GM12878 (cell line): ENCODE measurements around the gene CDKL2. TPM values are rescaled to one million over a fixed set of nuclear protein-coding genes. Genes with fewer than 3 reads are reported as not detected.

ENCODE experiments used
- ATAC-seq: fragments of 200-7000 bp; cut with Tn5 transposase; 3 replicates; pipeline ENCODE4 v1.9.1; 2020; ENCODE audit warnings: mild to moderate bottlenecking, moderate library complexity
- BruUV-seq: library from RNA; stranded (reverse); fragments of 400-500 nt; replicated peaks from 2 replicates; lab custom pipeline; 2021; lab: Mats Ljungman, UMichigan
- CTCF ChIA-PET: fragments of 300-600 bp; sonication (Branson Sonifier 250); formaldehyde crosslinking; extraction: SDS; loops from one replicate; lab custom pipeline; 2021; ENCODE audit warnings: inconsistent platforms; lab: Yijun Ruan, JAX
- POLR2A ChIA-PET: fragments of 350-600 bp; formaldehyde crosslinking; extraction: SDS; loops from one replicate; lab custom pipeline; 2021; ENCODE audit warnings: inconsistent platforms; lab: Charles Lee
- RAD21 ChIA-PET: fragments of 300-600 bp; sonication (Branson Sonifier 250); formaldehyde crosslinking; loops from one replicate; lab custom pipeline; 2023; ENCODE audit warnings: antibody characterized with exemption; ENCODE audit not compliant: unreplicated experiment; lab: Charles Lee
- SMC1A ChIA-PET: fragments of 300-600 bp; sonication (Branson Sonifier 250); formaldehyde crosslinking; loops from one replicate; lab custom pipeline; 2023; ENCODE audit not compliant: unreplicated experiment, uncharacterized antibody; lab: Charles Lee
- DNase-seq: peaks from one replicate; pipeline ENCODE4 v3.0.0-alpha.2; 2011; ENCODE audit warnings: low read depth, low spot score
- FAIRE-seq: peaks from 3 replicates; lab custom pipeline; 2011; peaks lifted over from hg19 to GRCh38; lab: Jason Lieb, UNC
- H2AFZ ChIP-seq: 2 replicates; pipeline ENCODE4 v1.6.0; 2011; ENCODE audit warnings: low read depth, low read length, control low read depth; ENCODE audit not compliant: control insufficient read depth
- H3K27ac ChIP-seq: 2 replicates; pipeline ENCODE4 v1.5.1; 2011; ENCODE audit warnings: control low read depth; ENCODE audit not compliant: control insufficient read depth, insufficient read depth
- H3K27me3 ChIP-seq, 2 experiments: replicated peaks in 1 of 2; 2 replicates each; pipeline versions ENCODE4 v1.6.0 to v1.6.1; 2011; ENCODE audit warnings: low read length in 1 of 2; ENCODE audit not compliant: control insufficient read depth in 2 of 2, insufficient read depth in 2 of 2
- H3K36me3 ChIP-seq, 2 experiments: 2 replicates each; pipeline ENCODE4 v1.5.1; 2011; ENCODE audit warnings: low read length in 1 of 2; ENCODE audit not compliant: control insufficient read depth in 2 of 2, insufficient read depth in 2 of 2
- H3K4me1 ChIP-seq: 2 replicates; pipeline ENCODE4 v1.6.1; 2011; ENCODE audit warnings: mild to moderate bottlenecking, low read length, moderate library complexity, mixed read lengths; ENCODE audit not compliant: control insufficient read depth, insufficient read depth
- H3K4me2 ChIP-seq: 2 replicates; pipeline ENCODE4 v1.6.0; 2011; ENCODE audit warnings: control low read depth; ENCODE audit not compliant: control insufficient read depth, insufficient read depth
- H3K4me3 ChIP-seq: fragments of 200-600 bp; sonication (generic); 2 replicates; pipeline ENCODE4 v1.5.1; 2016
- H3K79me2 ChIP-seq: 2 replicates; pipeline ENCODE4 v1.6.0; 2011; ENCODE audit warnings: low read length; ENCODE audit not compliant: control insufficient read depth, insufficient read depth
- H3K9ac ChIP-seq: 2 replicates; pipeline ENCODE4 v1.8.0; 2011; ENCODE audit warnings: low read length, control low read depth, mixed read lengths; ENCODE audit not compliant: control insufficient read depth, insufficient read depth
- H3K9me3 ChIP-seq: replicated peaks from 3 replicates; pipeline ENCODE4 v1.5.1; 2011; ENCODE audit warnings: mild to moderate bottlenecking, low read length; ENCODE audit not compliant: control insufficient read depth, insufficient read depth
- H4K20me1 ChIP-seq: 2 replicates; pipeline ENCODE4 v1.6.0; 2011; ENCODE audit not compliant: control insufficient read depth, insufficient read depth
- ATF2 ChIP-seq: IDR thresholded peaks from 2 replicates; pipeline ENCODE4 v1.6.1; 2012; ENCODE audit warnings: low read length, inconsistent platforms
- ATF7 ChIP-seq: fragments of 450-650 bp; IDR thresholded peaks from 2 replicates; pipeline ENCODE4 v1.6.1; 2016; ENCODE audit warnings: low read depth, mild to moderate bottlenecking
- CHD1 ChIP-seq: IDR thresholded peaks from 2 replicates; pipeline ENCODE4 v1.6.1; 2012; ENCODE audit warnings: low read depth, low read length, improper control_type of control experiment
- CHD4 ChIP-seq: fragments of 200-600 bp; sonication (generic); IDR thresholded peaks from 2 replicates; pipeline ENCODE4 v1.6.1; 2016; ENCODE audit warnings: mild to moderate bottlenecking
- EED ChIP-seq: sonication (generic); IDR thresholded peaks from 2 replicates; pipeline ENCODE4 v1.6.1; 2016; ENCODE audit warnings: antibody characterized with exemption, low read depth
- HCFC1 ChIP-seq: fragments of 150-350 bp; IDR thresholded peaks from 2 replicates; pipeline ENCODE4 v1.6.1; 2014; ENCODE audit warnings: low read length
- HDAC2 ChIP-seq: fragments of 200-600 bp; sonication (generic); IDR thresholded peaks from 2 replicates; pipeline ENCODE4 v1.6.1; 2017
- JUNB ChIP-seq: IDR thresholded peaks from 2 replicates; pipeline ENCODE4 v1.6.1; 2016; ENCODE audit warnings: antibody characterized with exemption, mild to moderate bottlenecking
- MXI1 ChIP-seq: fragments of 150-350 bp; IDR thresholded peaks from 2 replicates; pipeline ENCODE4 v1.6.1; 2011; ENCODE audit warnings: low read depth, mild to moderate bottlenecking, inconsistent platforms, low read length, improper control_type of control experiment
- NR2C2 ChIP-seq: IDR thresholded peaks from 2 replicates; pipeline ENCODE4 v1.6.1; 2011; ENCODE audit warnings: borderline replicate concordance, low read depth; ENCODE audit not compliant: control insufficient read depth, insufficient read length
- SMAD1 ChIP-seq: fragments of 450-650 bp; IDR thresholded peaks from 2 replicates; pipeline ENCODE4 v1.6.1; 2018; ENCODE audit warnings: mild to moderate bottlenecking, low read depth; ENCODE audit not compliant: partially characterized antibody
- TCF3 ChIP-seq: IDR thresholded peaks from 2 replicates; pipeline ENCODE4 v1.6.1; 2012; ENCODE audit warnings: low read depth, mild to moderate bottlenecking, low read length, borderline replicate concordance; ENCODE audit not compliant: insufficient read depth
- USF2 ChIP-seq: IDR thresholded peaks from 2 replicates; pipeline ENCODE4 v1.6.1; 2011; ENCODE audit warnings: low read depth, low read length, improper control_type of control experiment, borderline replicate concordance
- YBX1 ChIP-seq: fragments of 450-650 bp; IDR thresholded peaks from 2 replicates; pipeline ENCODE4 v1.6.1; 2016; ENCODE audit warnings: antibody characterized with exemption
- ZBTB4 ChIP-seq: fragments of 450-650 bp; formaldehyde crosslinking; IDR thresholded peaks from 2 replicates; pipeline ENCODE4 v1.4.0; 2022; ENCODE audit warnings: mild to moderate bottlenecking, moderate library complexity
- ZNF274 ChIP-seq: IDR thresholded peaks from one replicate; pipeline ENCODE4 v1.8.0; 2011; ENCODE audit not compliant: insufficient read length, insufficient read depth
- WGBS: methylation state at CpG from one replicate; pipeline ENCODE4 v1.1.6; 2016; ENCODE audit warnings: low lambda C conversion rate; ENCODE audit not compliant: insufficient replicate concordance, insufficient coverage; ENCODE audit errors: missing lambda C conversion rate; 5-methylcytosine and 5-hydroxymethylcytosine counted together
- in situ Hi-C: fragments of 300-500 bp; cut with MboI; formaldehyde crosslinking; loops from 9 replicates; pipeline ENCODE4 v1.14.3; 2018; ENCODE audit warnings: mixed read lengths
- intact Hi-C: fragments of 100-400 bp; cut with micrococcal nuclease; formaldehyde crosslinking; loops from one replicate; pipeline ENCODE4 v1.14.2; 2022; ENCODE audit not compliant: unreplicated experiment
- polyA plus RNA-seq, 11 experiments: library from polyadenylated mRNA; depleted of rRNA in 4 of 11; unstranded in 6 of 11; stranded (reverse) in 5 of 11; fragments of >200 nt; fragmentation: Nextera tagmentation in 4 of 11; fragmentation: Illumina TruSeq in 1 of 11; extraction: Ambion mirVana in 4 of 11; extraction: Trizol in 1 of 11; gene quantifications; 1 replicate in 1 of 11; 2 replicates in 10 of 11; pipeline versions ENCODE4 v1.2.1 to v1.2.3, GENCODE V29; 2011 to 2016; ENCODE audit warnings: inconsistent platforms in 2 of 11, missing spikeins in 2 of 11, low read depth in 1 of 11
- total RNA-seq, 4 experiments: library from RNA; depleted of rRNA in 3 of 4; stranded (reverse); fragments of >200 nt in 3 of 4; fragmentation: Illumina TruSeq in 1 of 4; extraction: Trizol in 1 of 4; gene quantifications; 2 replicates each; pipeline versions ENCODE4 v1.2.1 to v1.2.3, GENCODE V29; 2013 to 2021

Gene CDKL2
- total and polyA plus RNA-seq, 10 of the 15 experiments (the other 5 are each of a cell fraction or from before 2014, with no cell fraction given) = 0.05 to 0.24 (median 0.06) TPM; not detected in 7

- DNase-seq (no peak), ATAC-seq (no peak), FAIRE-seq (no peak)
- intact Hi-C loops (no loop called here), in situ Hi-C loops (no loop called here)
- Histone ChIP-seq H3K4me1 (peaks cover 11% of the 10 kb centered on the region), H3K27me3 (no peaks in the 10 kb centered on the region), H3K9ac (peak overlapping the region; percentile 32; the same call in 1 of the 2 replicates), H4K20me1 (no peaks in the 10 kb centered on the region), H2AFZ (peak overlapping the region; percentile 97), H3K4me3 (peak overlapping the region; percentile 64; the same call in 1 of the 2 replicates), H3K4me2 (peak overlapping the region; percentile 100), H3K9me3 (no peaks in the 10 kb centered on the region), H3K79me2 (no peaks in the 10 kb centered on the region), H3K36me3 (no peaks in the 10 kb centered on the region), H3K27ac (no peak overlapping the region)
- CTCF ChIA-PET = interaction anchor here (0.7 to 1.5 kb wide), 2 partner anchors 19 to 93 kb away, joined by 3 to 6 read pairs; partner anchors contain the start of gene USO1
- TF ChIP-seq CHD1 (no peak), SMAD1 (no peak), HCFC1 (no peak), NR2C2 (no peak), ZNF274 (no peak), ATF7 (no peak), MXI1 (no peak), ATF2 (no peak), HDAC2 (no peak), EED (no peak), YBX1 (no peak), ZBTB4 (CRISPR knock-in tag) (no peak), TCF3 (no peak), JUNB (no peak), CHD4 (no peak), USF2 (no peak)
- RAD21 ChIA-PET = interaction anchor here (1.9 kb wide), 1 partner anchor 217 kb away, joined by 5 read pairs; no protein-coding TSS in a partner anchor
- SMC1A ChIA-PET = no interaction called here
- 75% methylated on average over 9 of the region's 9 CpGs for WGBS
- no TSS peak for BruUV-seq
- POLR2A ChIA-PET = interaction anchor here (1.3 to 1.6 kb wide), 2 partner anchors 37 to 42 kb away, joined by 3 to 6 read pairs; no protein-coding TSS in a partner anchor
These were observed 605 bp upstream of the CDKL2 start for GRCh38 chr4:75630937-75631329.
